CD4-positive, alpha-beta memory T cell (primary cell): Measurements from ENCODE around the gene AGAP1. TPM values are rescaled to one million over a fixed set of nuclear protein-coding genes. Genes with fewer than 3 reads are reported as not detected.
A peak's percentile ranks its signal among the peaks of the same experiment; 100 is the strongest.

Experiments
- CTCF ChIA-PET: fragments of 350-600 bp; sonication (Branson Sonifier 250); formaldehyde crosslinking; loops from one replicate; lab custom pipeline; 2021; ENCODE audit warnings: inconsistent platforms; ENCODE audit not compliant: partially characterized antibody; lab: Charles Lee
- POLR2A ChIA-PET: fragments of 350-600 bp; sonication (Branson Sonifier 250); formaldehyde crosslinking; loops from one replicate; lab custom pipeline; 2021; ENCODE audit not compliant: partially characterized antibody; lab: Charles Lee
- DNase-seq, 5 donors: peaks; one replicate each; pipeline versions ENCODE4 v3.0.0 to v3.0.0-alpha.2; 2020 to 2022; ENCODE audit warnings: mixed read lengths in 1 of 5
- H3K27ac ChIP-seq: one replicate; pipeline ENCODE4 v1.7.0; 2013; ENCODE audit warnings: low read depth, low read length
- H3K27me3 ChIP-seq: 2 replicates; pipeline ENCODE4 v1.7.0; 2013; ENCODE audit warnings: mild to moderate bottlenecking, low read length, moderate library complexity; ENCODE audit not compliant: insufficient read depth
- H3K36me3 ChIP-seq: 2 replicates; pipeline ENCODE4 v1.7.0; 2013; ENCODE audit warnings: mild to moderate bottlenecking, low read length, moderate library complexity; ENCODE audit not compliant: insufficient read depth
- H3K4me1 ChIP-seq: 2 replicates; pipeline ENCODE4 v1.7.0; 2013; ENCODE audit warnings: mild to moderate bottlenecking, low read length, moderate library complexity; ENCODE audit not compliant: insufficient read depth
- H3K4me3 ChIP-seq, 2 donors: one replicate each; pipeline ENCODE4 v1.7.0; 2013; ENCODE audit warnings: low read length in 2 of 2, mild to moderate bottlenecking in 1 of 2
- H3K9me3 ChIP-seq, 2 donors: one replicate each; pipeline ENCODE4 v1.7.0; 2013; ENCODE audit warnings: low read length in 2 of 2, control low read depth in 1 of 2; ENCODE audit not compliant: control insufficient read depth in 1 of 2
- H3K27ac Mint-ChIP-seq, 7 donors: one replicate each; pipeline ENCODE4 v1.8.0; 2020 to 2021; ENCODE audit warnings: mixed read lengths in 7 of 7, mild to moderate bottlenecking in 6 of 7, inconsistent platforms in 3 of 7, moderate library complexity in 3 of 7
- H3K27me3 Mint-ChIP-seq, 2 donors: one replicate each; pipeline ENCODE4 v1.8.0; 2020 to 2021; ENCODE audit warnings: mixed read lengths in 2 of 2
- H3K36me3 Mint-ChIP-seq, 2 donors: one replicate each; pipeline ENCODE4 v1.8.0; 2020 to 2021; ENCODE audit warnings: mixed read lengths in 2 of 2, inconsistent platforms in 1 of 2, mild to moderate bottlenecking in 1 of 2
- H3K4me1 Mint-ChIP-seq, 4 donors: one replicate each; pipeline ENCODE4 v1.8.0; 2020 to 2021; ENCODE audit warnings: mixed read lengths in 4 of 4, mild to moderate bottlenecking in 1 of 4
- H3K4me3 Mint-ChIP-seq, 8 donors: one replicate each; pipeline ENCODE4 v1.8.0; 2020 to 2021; ENCODE audit warnings: mixed read lengths in 8 of 8, mild to moderate bottlenecking in 7 of 8, moderate library complexity in 6 of 8, inconsistent platforms in 3 of 8
- H3K9me3 Mint-ChIP-seq, 8 donors: one replicate each; pipeline ENCODE4 v1.8.0; 2020 to 2021; ENCODE audit warnings: mixed read lengths in 8 of 8, mild to moderate bottlenecking in 5 of 8, inconsistent platforms in 3 of 8, moderate library complexity in 1 of 8
- intact Hi-C: fragments of 100-400 bp; cut with micrococcal nuclease; formaldehyde crosslinking; loops from one replicate; pipeline ENCODE4 v1.15.1; 2023
- polyA plus RNA-seq, 2 donors: library from polyadenylated mRNA; unstranded; fragments of 300-500 nt; fragmentation: Illumina TruSeq; gene quantifications; one replicate each; pipeline ENCODE4 v1.2.3, GENCODE V29; 2021
- total RNA-seq, 2 experiments: library from RNA; stranded (reverse); gene quantifications; one replicate each; pipeline ENCODE4 v1.2.3, GENCODE V29; 2021

The AGAP1 gene
- total and polyA plus RNA-seq, 4 experiments from 2014 or later = 0.24 to 2.9 (median 1.9) TPM

DNA sequence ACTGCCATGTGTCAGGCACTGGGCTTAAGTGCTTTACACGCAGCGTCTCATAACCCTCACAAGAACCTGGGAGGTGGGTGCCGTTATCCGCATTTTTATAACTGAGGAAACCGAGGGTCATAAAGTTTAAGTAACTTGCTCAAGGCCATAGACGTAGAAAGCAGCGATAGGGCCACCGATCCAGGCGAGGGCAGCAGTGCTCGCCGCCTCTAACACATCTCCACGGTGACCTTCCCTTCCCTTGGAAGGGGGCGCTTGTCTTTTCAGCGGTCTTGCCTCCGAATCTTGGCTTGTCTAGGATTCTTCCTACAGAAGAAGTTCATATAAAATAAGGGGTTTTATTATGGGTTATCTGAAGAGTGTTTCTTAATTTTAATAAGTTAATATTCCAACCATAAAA is 487.8 kb downstream of the AGAP1 start:
- no peak overlapping the region for H3K4me3 Mint-ChIP-seq
- Histone ChIP-seq H3K36me3 (no peaks in the 10 kb centered on the region), H3K4me1 (no peaks in the 10 kb centered on the region), H3K9me3 (no peaks in the 10 kb centered on the region), H3K27ac (no peak overlapping the region), H3K27me3 (no peaks in the 10 kb centered on the region), H3K4me3 (no peak overlapping the region)
- H3K4me1 Mint-ChIP-seq = no peaks in the 10 kb centered on the region
- no peaks in the 10 kb centered on the region for H3K36me3 Mint-ChIP-seq
- ChIA-PET CTCF (no interaction called here), POLR2A (no interaction called here)
- intact Hi-C loops = no loop called here
- no peak overlapping the region for H3K27ac Mint-ChIP-seq
- peaks cover 0 to 4% (median 0%) of the 10 kb centered on the region in 8 donors for H3K9me3 Mint-ChIP-seq
- H3K27me3 Mint-ChIP-seq = peaks cover 1% of the 10 kb centered on the region in 2 donors
- DNase-seq = no peak

DNA sequence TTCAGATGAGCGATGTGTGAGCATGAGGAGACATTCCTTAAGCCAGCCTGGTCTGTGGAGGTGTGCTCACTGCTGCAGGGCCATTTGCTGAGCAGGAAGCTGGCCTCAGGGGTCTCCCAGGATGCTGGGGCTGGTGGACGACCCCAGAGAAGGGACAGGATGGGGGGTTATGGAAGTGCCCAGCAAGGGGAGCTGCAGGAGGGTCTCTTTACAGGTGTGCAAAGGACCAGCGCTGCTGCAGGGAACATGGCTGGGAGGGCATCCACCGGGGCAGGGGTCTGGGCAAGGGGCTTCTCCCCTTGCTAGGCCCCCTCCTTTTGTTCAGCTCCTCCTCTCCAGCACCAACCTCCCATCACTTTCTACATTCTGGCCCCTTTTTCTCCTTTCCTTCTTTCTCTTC is 489.2 kb downstream of the AGAP1 start:
- Mint-ChIP-seq H3K36me3 (no peaks in the 10 kb centered on the region), H3K4me3 (no peak overlapping the region), H3K27ac (no peak overlapping the region), H3K9me3 (peaks cover 0 to 4% (median 0%) of the 10 kb centered on the region in 8 donors), H3K27me3 (peaks cover 1 to 5% of the 10 kb centered on the region in 2 donors), H3K4me1 (no peaks in the 10 kb centered on the region)
- intact Hi-C loops = no loop called here
- Histone ChIP-seq H3K4me3 (no peak overlapping the region), H3K27ac (no peak overlapping the region), H3K4me1 (no peaks in the 10 kb centered on the region), H3K27me3 (no peaks in the 10 kb centered on the region), H3K9me3 (no peaks in the 10 kb centered on the region), H3K36me3 (no peaks in the 10 kb centered on the region)
- ChIA-PET CTCF (no interaction called here), POLR2A (no interaction called here)
- DNase-seq = no peak

DNA sequence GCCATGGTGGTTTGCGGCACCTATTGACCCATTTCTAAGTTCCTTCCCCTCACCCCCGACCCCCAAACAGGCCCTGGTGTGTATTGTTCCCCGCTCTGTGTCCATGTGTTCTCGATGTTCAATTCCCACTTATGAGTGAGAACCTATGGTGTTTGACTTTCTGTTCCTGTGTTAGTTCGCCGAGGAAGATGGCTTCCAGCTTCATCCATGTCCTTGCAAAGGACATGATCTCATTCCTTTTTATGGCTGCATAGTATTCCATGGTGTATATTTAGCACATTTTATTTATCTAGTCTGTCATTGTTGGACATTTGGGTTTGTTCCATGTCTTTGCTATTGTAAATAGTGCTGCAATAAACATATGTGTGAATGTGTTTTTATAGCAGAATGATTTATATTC is 490.7 kb downstream of the AGAP1 start:
- no peak for DNase-seq
- Mint-ChIP-seq H3K4me3 (no peak overlapping the region), H3K9me3 (peaks cover 0 to 7% (median under 1%) of the 10 kb centered on the region in 8 donors), H3K27ac (no peak overlapping the region), H3K27me3 (peaks cover 5% of the 10 kb centered on the region in 2 donors), H3K4me1 (no peaks in the 10 kb centered on the region), H3K36me3 (no peaks in the 10 kb centered on the region)
- ChIA-PET CTCF (no interaction called here), POLR2A (no interaction called here)
- no peak overlapping the region for H3K27ac ChIP-seq
- intact Hi-C loops = no loop called here
- no peaks in the 10 kb centered on the region for H3K27me3 ChIP-seq
- H3K9me3 ChIP-seq = no peaks in the 10 kb centered on the region
- H3K4me1 ChIP-seq = no peaks in the 10 kb centered on the region
- no peaks in the 10 kb centered on the region for H3K36me3 ChIP-seq
- H3K4me3 ChIP-seq = no peak overlapping the region

DNA sequence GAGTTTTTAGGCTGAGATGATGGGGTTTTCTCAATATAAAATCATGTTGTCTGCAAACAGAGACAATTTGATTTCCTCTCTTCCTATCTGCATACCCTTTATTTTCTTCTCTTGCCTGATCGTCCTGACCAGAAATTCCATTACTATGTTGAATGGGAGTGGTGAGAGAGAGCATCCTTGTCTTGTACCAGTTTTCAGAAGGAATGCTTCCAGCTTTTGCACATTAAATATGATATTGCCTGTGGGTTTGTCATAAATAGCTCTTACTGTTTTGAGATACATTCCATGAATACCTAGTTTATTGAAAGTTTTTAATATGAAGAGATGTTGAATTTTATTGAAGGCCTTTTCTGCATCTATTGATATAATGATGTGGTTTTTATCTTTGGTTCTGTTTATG is 492.5 kb downstream of the AGAP1 start:
- Histone ChIP-seq H3K4me1 (no peaks in the 10 kb centered on the region), H3K9me3 (no peaks in the 10 kb centered on the region), H3K27ac (no peak overlapping the region), H3K27me3 (no peaks in the 10 kb centered on the region), H3K4me3 (no peak overlapping the region), H3K36me3 (no peaks in the 10 kb centered on the region)
- ChIA-PET CTCF (no interaction called here), POLR2A (no interaction called here)
- intact Hi-C loops = no loop called here
- Mint-ChIP-seq H3K27ac (no peak overlapping the region), H3K36me3 (no peaks in the 10 kb centered on the region), H3K9me3 (peaks cover 0 to 18% (median 2%) of the 10 kb centered on the region in 8 donors), H3K4me3 (no peak overlapping the region), H3K4me1 (no peaks in the 10 kb centered on the region), H3K27me3 (peaks cover 4 to 5% of the 10 kb centered on the region in 2 donors)
- DNase-seq = no peak

DNA sequence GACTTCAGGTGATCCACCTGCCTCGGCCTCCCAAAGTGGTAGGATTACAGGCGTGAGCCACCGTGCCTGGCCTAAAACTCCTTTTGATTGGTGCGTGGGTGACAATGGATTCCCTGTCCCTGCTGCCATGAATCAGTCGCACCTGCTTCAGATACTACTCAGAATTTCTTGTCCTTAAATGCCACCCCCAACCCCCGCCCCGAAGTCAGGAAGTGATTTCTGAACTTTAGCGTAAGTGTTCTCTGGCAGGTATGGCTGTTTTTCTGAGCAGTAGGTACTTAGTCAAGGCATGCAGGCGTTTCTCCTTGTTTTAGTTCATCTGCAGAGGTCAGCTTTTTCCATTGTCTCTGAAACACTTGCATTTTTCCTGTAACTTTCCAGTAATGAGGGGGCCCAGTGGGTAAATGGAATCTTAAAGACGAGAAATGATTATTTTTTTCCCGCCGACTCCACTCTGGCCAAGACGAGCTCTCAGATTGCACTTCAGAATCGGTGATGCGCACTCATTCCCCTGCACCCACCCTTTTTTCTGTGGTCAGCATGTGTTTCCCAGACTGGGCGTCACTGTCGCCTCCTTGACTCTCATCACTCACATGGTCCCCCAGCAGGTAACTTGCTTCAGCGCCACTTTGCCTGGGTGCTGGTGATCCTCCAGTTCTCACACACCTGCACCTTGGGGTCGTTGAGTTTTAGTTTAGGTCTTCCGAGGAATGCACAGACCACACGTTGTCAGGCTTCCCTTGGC is 494.6 kb downstream of the AGAP1 start:
- peaks cover 0 to 18% (median 2%) of the 10 kb centered on the region in 8 donors for H3K9me3 Mint-ChIP-seq
- ChIA-PET POLR2A (no interaction called here), CTCF (no interaction called here)
- Histone ChIP-seq H3K27me3 (no peaks in the 10 kb centered on the region), H3K27ac (no peak overlapping the region), H3K9me3 (no peaks in the 10 kb centered on the region), H3K36me3 (no peaks in the 10 kb centered on the region), H3K4me3 (no peak overlapping the region), H3K4me1 (no peaks in the 10 kb centered on the region)
- H3K4me3 Mint-ChIP-seq = no peak overlapping the region
- intact Hi-C loops = no loop called here
- H3K36me3 Mint-ChIP-seq = no peaks in the 10 kb centered on the region
- H3K27ac Mint-ChIP-seq = no peak overlapping the region
- peaks cover 4% of the 10 kb centered on the region in 2 donors for H3K27me3 Mint-ChIP-seq
- no peaks in the 10 kb centered on the region for H3K4me1 Mint-ChIP-seq
- no peak for DNase-seq

DNA sequence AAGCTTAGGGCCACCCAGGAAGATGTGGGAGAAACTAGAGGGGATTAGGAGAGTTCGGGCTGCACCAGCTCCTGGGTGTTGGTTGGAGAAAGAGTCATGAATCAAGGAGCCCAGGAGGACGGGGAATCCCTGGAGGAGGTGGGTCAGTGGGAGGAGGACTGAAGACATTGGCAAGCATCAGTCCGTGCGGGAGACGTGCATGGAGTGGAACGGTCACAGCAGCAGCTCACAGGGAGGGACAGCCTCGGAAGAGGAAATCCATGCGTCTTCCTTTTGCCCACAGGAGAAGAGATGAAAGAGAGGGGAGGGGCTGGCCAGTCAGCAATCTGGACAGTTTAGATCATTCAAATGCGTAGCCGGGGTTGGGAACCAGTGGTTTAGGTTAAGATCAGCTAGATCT is 495.7 kb downstream of the AGAP1 start:
- Mint-ChIP-seq H3K4me3 (peak overlapping the region in 1 of 8 donors; percentile 2), H3K4me1 (no peaks in the 10 kb centered on the region), H3K27me3 (peaks cover 4 to 7% of the 10 kb centered on the region in 2 donors), H3K36me3 (no peaks in the 10 kb centered on the region), H3K27ac (no peak overlapping the region), H3K9me3 (peaks cover 0 to 17% (median under 1%) of the 10 kb centered on the region in 8 donors)
- Histone ChIP-seq H3K9me3 (no peaks in the 10 kb centered on the region), H3K27ac (no peak overlapping the region), H3K4me1 (no peaks in the 10 kb centered on the region), H3K27me3 (no peaks in the 10 kb centered on the region), H3K36me3 (no peaks in the 10 kb centered on the region), H3K4me3 (no peak overlapping the region)
- DNase-seq = no peak
- ChIA-PET POLR2A (no interaction called here), CTCF (no interaction called here)
- intact Hi-C loops = no loop called here

DNA sequence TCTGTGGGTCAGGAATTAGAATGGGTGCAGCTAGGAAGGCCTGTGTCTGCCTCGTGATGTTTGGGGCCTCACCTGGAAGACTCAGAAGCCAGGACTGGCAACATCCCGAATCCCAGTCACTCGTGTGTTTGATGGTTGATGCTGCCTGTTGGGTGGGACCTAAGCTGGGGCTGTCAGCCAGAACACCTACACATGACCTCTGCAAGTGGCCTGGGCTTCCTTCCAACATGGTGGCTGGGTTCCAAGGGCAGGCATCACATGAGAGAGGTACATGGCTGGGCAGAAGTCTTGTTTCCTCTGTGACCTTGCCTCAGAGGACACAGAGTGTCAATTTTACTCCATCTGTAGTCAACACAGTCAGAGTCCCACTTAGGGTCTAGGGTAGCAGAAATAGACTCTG is 496.5 kb downstream of the AGAP1 start:
- intact Hi-C loops = no loop called here
- no peak for DNase-seq
- H3K36me3 ChIP-seq = no peaks in the 10 kb centered on the region
- POLR2A ChIA-PET = no interaction called here
- H3K27ac Mint-ChIP-seq = no peak overlapping the region
- no peak overlapping the region for H3K27ac ChIP-seq
- H3K27me3 ChIP-seq = no peaks in the 10 kb centered on the region
- H3K4me3 ChIP-seq = no peak overlapping the region
- peaks cover 4 to 7% of the 10 kb centered on the region in 2 donors for H3K27me3 Mint-ChIP-seq
- peaks cover 0 to 15% (median under 1%) of the 10 kb centered on the region in 8 donors for H3K9me3 Mint-ChIP-seq
- no peaks in the 10 kb centered on the region for H3K4me1 Mint-ChIP-seq
- no peak overlapping the region for H3K4me3 Mint-ChIP-seq
- CTCF ChIA-PET = no interaction called here
- no peaks in the 10 kb centered on the region for H3K4me1 ChIP-seq
- H3K36me3 Mint-ChIP-seq = no peaks in the 10 kb centered on the region
- H3K9me3 ChIP-seq = no peaks in the 10 kb centered on the region
